IPS-NIHi7 (cell line): ENCODE results near the gene FNIP1.
"Not testable (repeated sequence)": the region's sequence is repeated elsewhere in the genome, so short reads cannot be mapped to it uniquely, and the experiment has no call there.

Experiments
- DNase-seq: peaks from one replicate; pipeline ENCODE4 v3.0.0; 2012; ENCODE audit warnings: mixed read lengths; ENCODE audit errors: extremely low spot score

Gene FNIP1

GRCh38 chr5:131684595-131684994, 112.2 kb downstream of the FNIP1 start:
- no peak for DNase-seq

GRCh38 chr5:131684051-131684450, 112.8 kb downstream of the FNIP1 start:
- DNase-seq, result no peak

GRCh38 chr5:131682826-131683225, 114.0 kb downstream of the FNIP1 start:
- no peak for DNase-seq

GRCh38 chr5:131682175-131682574, 114.6 kb downstream of the FNIP1 start:
- DNase-seq, result no peak

GRCh38 chr5:131679911-131680310, 116.9 kb downstream of the FNIP1 start:
- no peak for DNase-seq

- DNase-seq, result not testable (repeated sequence)
Measured at GRCh38 chr5:131678273-131678672, 118.5 kb downstream of the FNIP1 start.

- DNase-seq, result no peak
Measured at GRCh38 chr5:131677115-131677514, 119.7 kb downstream of the FNIP1 start.

GRCh38 chr5:131672776-131673175, 124.0 kb downstream of the FNIP1 start:
- DNase-seq, result no peak

GRCh38 chr5:131671994-131672655, 124.7 kb downstream of the FNIP1 start:
- DNase-seq, result peak; percentile 13

GRCh38 chr5:131671409-131671808, 125.4 kb downstream of the FNIP1 start:
- DNase-seq, result no peak

- no peak for DNase-seq
Measured at GRCh38 chr5:131664929-131665328, 131.9 kb downstream of the FNIP1 start.

- DNase-seq, result no peak
Measured at GRCh38 chr5:131661933-131662332, 134.9 kb downstream of the FNIP1 start.

- no peak for DNase-seq
Measured at GRCh38 chr5:131659841-131660240, 137.0 kb downstream of the FNIP1 start.

GRCh38 chr5:131659290-131659689, 137.5 kb downstream of the FNIP1 start:
- no peak for DNase-seq

- DNase-seq, result no peak
Measured at GRCh38 chr5:131654776-131655175, 142.0 kb downstream of the FNIP1 start.

- no peak for DNase-seq
Measured at GRCh38 chr5:131654309-131654708, 142.5 kb downstream of the FNIP1 start.

GRCh38 chr5:131649161-131649560, 147.7 kb downstream of the FNIP1 start:
- DNase-seq, result no peak

GRCh38 chr5:131647048-131647769, 149.6 kb downstream of the FNIP1 start:
- DNase-seq, result no peak

- DNase-seq, result no peak
Measured at GRCh38 chr5:131644822-131645221, 152.0 kb downstream of the FNIP1 start.

GRCh38 chr5:131644370-131644769, 152.4 kb downstream of the FNIP1 start:
- no peak for DNase-seq

- no peak for DNase-seq
Measured at GRCh38 chr5:131641494-131641893, 155.3 kb downstream of the FNIP1 start.

GRCh38 chr5:131640043-131640856, 156.6 kb downstream of the FNIP1 start:
- peak; percentile 12 for DNase-seq

- no peak for DNase-seq
Measured at GRCh38 chr5:131639148-131639547, 157.7 kb downstream of the FNIP1 start.
